Endothelial cell of umbilical vein (primary cell): Measurements from ENCODE around the gene AGO1.

ENCODE experiments used
- EZH2 ChIP-seq: IDR thresholded peaks from 2 replicates; pipeline ENCODE4 v1.6.1; 2012; ENCODE audit warnings: borderline replicate concordance, low read depth, mild to moderate bottlenecking, moderate library complexity, low read length, inconsistent platforms; ENCODE audit not compliant: severe bottlenecking
- FOS ChIP-seq: IDR thresholded peaks from 2 replicates; pipeline ENCODE4 v1.6.1; 2011; ENCODE audit warnings: mild to moderate bottlenecking, low read length, moderate library complexity, borderline replicate concordance; ENCODE audit not compliant: insufficient read depth
- GATA2 ChIP-seq: IDR thresholded peaks from 2 replicates; pipeline ENCODE4 v1.7.0; 2011; ENCODE audit warnings: low read depth, mild to moderate bottlenecking, moderate library complexity, mixed read lengths, low read length; ENCODE audit not compliant: insufficient read length, insufficient read depth
- JUN ChIP-seq: IDR thresholded peaks from 2 replicates; pipeline ENCODE4 v1.6.1; 2011; ENCODE audit warnings: borderline replicate concordance, low read depth; ENCODE audit not compliant: insufficient read length, insufficient read depth
- POLR2A ChIP-seq: IDR thresholded peaks from 2 replicates; pipeline ENCODE4 v1.6.1; 2012; ENCODE audit warnings: low read depth, mild to moderate bottlenecking, control low read depth, low read length
- POLR2AphosphoS5 ChIP-seq: IDR thresholded peaks from 2 replicates; pipeline ENCODE4 v1.6.1; 2012; ENCODE audit warnings: low read depth, mild to moderate bottlenecking, control low read depth, low read length, moderate library complexity; ENCODE audit not compliant: insufficient read depth
- TF ChIP-seq, protein P1 (sequence below), 2 donors: IDR thresholded peaks; 1 replicate in 1 of 2; 2 replicates in 1 of 2; pipeline ENCODE4 v1.5.1; 2011; ENCODE audit warnings: low read length in 2 of 2, mild to moderate bottlenecking in 2 of 2, moderate library complexity in 2 of 2, control low read depth in 1 of 2, inconsistent platforms in 1 of 2, low read depth in 1 of 2; ENCODE audit not compliant: insufficient read depth in 1 of 2; ENCODE audit errors: extremely low read depth in 1 of 2
- TF ChIP-seq, protein P2 (sequence below): IDR thresholded peaks from 2 replicates; pipeline ENCODE4 v1.6.1; 2011; ENCODE audit not compliant: insufficient read depth, insufficient read length

DNA sequence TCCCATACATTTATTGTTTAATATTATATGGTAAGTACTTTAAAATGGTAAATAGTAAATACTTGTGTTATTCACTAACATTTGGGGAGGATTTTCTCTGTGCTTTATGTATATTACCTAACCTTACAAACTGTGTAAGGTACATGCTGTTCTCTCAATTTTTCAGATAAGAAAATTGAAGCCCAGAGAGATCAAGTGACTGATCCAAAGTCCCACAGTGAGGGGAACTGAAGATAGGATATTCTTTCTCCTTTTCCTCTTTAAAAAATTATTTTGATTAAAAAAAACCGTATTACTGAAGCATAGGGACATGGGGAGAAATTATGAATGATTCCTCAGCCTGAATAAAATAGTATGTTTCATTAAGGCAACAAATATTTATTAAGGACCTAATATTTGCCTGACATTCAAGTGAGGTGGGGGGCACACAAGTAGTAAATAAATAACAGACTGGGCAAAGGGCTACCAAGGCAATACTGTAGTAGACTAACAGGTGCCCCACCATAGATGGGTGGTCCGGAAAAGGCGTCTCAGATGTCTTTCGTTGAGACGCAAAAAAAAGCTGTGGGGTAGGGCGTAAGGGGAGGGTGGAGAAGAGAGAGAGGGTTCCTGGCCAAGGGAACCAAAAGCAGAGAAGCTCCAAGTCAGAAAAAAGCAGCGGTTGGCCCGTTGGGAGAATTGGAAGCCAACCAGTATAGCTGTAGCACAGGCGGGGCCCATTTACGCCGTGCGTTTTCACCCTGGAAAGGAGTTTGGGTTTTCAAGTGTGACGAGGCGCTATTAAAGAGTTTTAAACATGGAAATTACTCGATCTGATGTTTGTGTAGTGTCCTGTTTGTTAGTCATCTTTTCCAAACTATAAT, 47.0 kb downstream of the AGO1 start:
- TF ChIP-seq POLR2A (no peak), EZH2 (no peak), GATA2 (no peak), POLR2AphosphoS5 (no peak), JUN (no peak), FOS (no peak)
- TF ChIP-seq, protein P1, sequence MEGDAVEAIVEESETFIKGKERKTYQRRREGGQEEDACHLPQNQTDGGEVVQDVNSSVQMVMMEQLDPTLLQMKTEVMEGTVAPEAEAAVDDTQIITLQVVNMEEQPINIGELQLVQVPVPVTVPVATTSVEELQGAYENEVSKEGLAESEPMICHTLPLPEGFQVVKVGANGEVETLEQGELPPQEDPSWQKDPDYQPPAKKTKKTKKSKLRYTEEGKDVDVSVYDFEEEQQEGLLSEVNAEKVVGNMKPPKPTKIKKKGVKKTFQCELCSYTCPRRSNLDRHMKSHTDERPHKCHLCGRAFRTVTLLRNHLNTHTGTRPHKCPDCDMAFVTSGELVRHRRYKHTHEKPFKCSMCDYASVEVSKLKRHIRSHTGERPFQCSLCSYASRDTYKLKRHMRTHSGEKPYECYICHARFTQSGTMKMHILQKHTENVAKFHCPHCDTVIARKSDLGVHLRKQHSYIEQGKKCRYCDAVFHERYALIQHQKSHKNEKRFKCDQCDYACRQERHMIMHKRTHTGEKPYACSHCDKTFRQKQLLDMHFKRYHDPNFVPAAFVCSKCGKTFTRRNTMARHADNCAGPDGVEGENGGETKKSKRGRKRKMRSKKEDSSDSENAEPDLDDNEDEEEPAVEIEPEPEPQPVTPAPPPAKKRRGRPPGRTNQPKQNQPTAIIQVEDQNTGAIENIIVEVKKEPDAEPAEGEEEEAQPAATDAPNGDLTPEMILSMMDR (IDR thresholded peaks at IDR 0.05; ENCODE audit: extremely low read depth in 1 of 2, insufficient read depth in 1 of 2, low read depth in 1 of 2, low read length in 2 of 2) = no peak
- TF ChIP-seq, protein P2, sequence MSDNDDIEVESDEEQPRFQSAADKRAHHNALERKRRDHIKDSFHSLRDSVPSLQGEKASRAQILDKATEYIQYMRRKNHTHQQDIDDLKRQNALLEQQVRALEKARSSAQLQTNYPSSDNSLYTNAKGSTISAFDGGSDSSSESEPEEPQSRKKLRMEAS = no peak
